GM13977 (cell line): Measurements from ENCODE around the gene ARL4D.

Experiments
- DNase-seq: peaks from one replicate; pipeline ENCODE4 v3.0.0; 2012; ENCODE audit warnings: low spot score
- CTCF ChIP-seq: IDR thresholded peaks from 2 replicates; pipeline ENCODE4 v1.5.1; 2012; ENCODE audit warnings: mild to moderate bottlenecking, control low read depth; ENCODE audit not compliant: insufficient read depth; ENCODE audit errors: extremely low read depth, missing control alignments
- in situ Hi-C: fragments of 300-500 bp; cut with MboI; formaldehyde crosslinking; loops from one replicate; pipeline ENCODE4 v1.12.0; 2022; ENCODE audit warnings: low sequenced_read_pairs, low pct_unique_long_range_greater_than_20kb, mixed read lengths, inconsistent platforms; ENCODE audit not compliant: unreplicated experiment

Gene ARL4D

GRCh38 chr17:43400943-43401717 lies 2.3 kb downstream of the ARL4D start:
- DNase-seq: no peak
- in situ Hi-C loops: loop anchor here (5.0 kb wide), 1 partner anchor 76 kb away; no protein-coding TSS in a partner anchor
- no peak for TF ChIP-seq CTCF

GRCh38 chr17:43402078-43402477 lies 3.3 kb downstream of the ARL4D start:
- TF ChIP-seq CTCF: no peak
- in situ Hi-C loops: loop anchor here (5.0 kb wide), 1 partner anchor 75 kb away; no protein-coding TSS in a partner anchor
- DNase-seq: no peak

GRCh38 chr17:43402567-43402966 lies 3.8 kb downstream of the ARL4D start:
- no peak for TF ChIP-seq CTCF
- DNase-seq: no peak
- in situ Hi-C loops: loop anchor here (5.0 kb wide), 1 partner anchor 75 kb away; no protein-coding TSS in a partner anchor

- no peak for TF ChIP-seq CTCF
- in situ Hi-C loops: loop anchor here (5.0 kb wide), 1 partner anchor 73 kb away; no protein-coding TSS in a partner anchor
- DNase-seq: no peak
Observed at GRCh38 chr17:43403846-43404245, 5.1 kb downstream of the ARL4D start.

GRCh38 chr17:43405861-43406260 lies 7.1 kb downstream of the ARL4D start:
- no peak for TF ChIP-seq CTCF
- in situ Hi-C loops: no loop called here
- DNase-seq: no peak

- no peak for TF ChIP-seq CTCF
- DNase-seq: no peak
- in situ Hi-C loops: no loop called here
Observed at GRCh38 chr17:43406676-43407645, 8.2 kb downstream of the ARL4D start.
